Heart right ventricle (tissue), 16 donors: ENCODE data around the gene INTS11. TPM values are rescaled to one million over a fixed set of nuclear protein-coding genes. Genes with fewer than 3 reads are reported as not detected.

Source experiments
- ATAC-seq, 8 donors: fragments of 200-7000 bp; cut with Tn5 transposase; one replicate each; pipeline ENCODE4 v1.9.1; 2020; ENCODE audit warnings: mild to moderate bottlenecking in 8 of 8, moderate library complexity in 8 of 8, moderate number of reproducible peaks in 1 of 8
- DNase-seq, 2 donors: peaks; one replicate each; pipeline ENCODE4 v3.0.0-alpha.2; 2020
- H3K27ac ChIP-seq, 10 donors: fragments of 200-600 bp; sonication (generic) in 2 of 10; one replicate each; pipeline versions ENCODE4 v1.5.0 to v1.8.0; 2020 to 2022; ENCODE audit warnings: mild to moderate bottlenecking in 3 of 10
- H3K27me3 ChIP-seq, 7 donors: fragments of 200-600 bp; one replicate each; pipeline ENCODE4 v1.8.0; 2021 to 2022; ENCODE audit warnings: mild to moderate bottlenecking in 2 of 7
- H3K36me3 ChIP-seq, 9 donors: fragments of 200-600 bp; sonication (generic) in 1 of 9; one replicate each; pipeline versions ENCODE4 v1.5.0 to v1.8.0; 2020 to 2022; ENCODE audit warnings: mild to moderate bottlenecking in 2 of 9
- H3K4me1 ChIP-seq, 9 donors: fragments of 200-600 bp; sonication (generic) in 1 of 9; one replicate each; pipeline versions ENCODE4 v1.5.0 to v1.8.0; 2020 to 2022; ENCODE audit warnings: mild to moderate bottlenecking in 4 of 9
- H3K4me3 ChIP-seq, 10 donors: fragments of 200-600 bp; sonication (generic) in 2 of 10; one replicate each; pipeline versions ENCODE4 v1.5.0 to v1.8.0; 2020 to 2022; ENCODE audit warnings: mild to moderate bottlenecking in 7 of 10, moderate library complexity in 2 of 10
- H3K9me3 ChIP-seq, 11 donors: fragments of 200-600 bp in 10 of 11; sonication (generic) in 2 of 11; one replicate each; pipeline versions ENCODE4 v1.5.0 to v1.8.0; 2013 to 2022; ENCODE audit warnings: mild to moderate bottlenecking in 2 of 11, control low read depth in 1 of 11, moderate library complexity in 1 of 11
- WGBS, 2 donors: extraction: QIAGEN DNeasy Blood & Tissue Kit; methylation state at CpG; one replicate each; pipeline ENCODE4 v1.1.7; 2013; ENCODE audit warnings: inconsistent platforms in 1 of 2; 5-methylcytosine and 5-hydroxymethylcytosine counted together
- intact Hi-C, 10 donors: fragments of 100-400 bp; cut with DNase I; formaldehyde crosslinking; loops; one replicate each; pipeline versions ENCODE4 v1.11.1 to v1.14.2; 2022
- polyA plus RNA-seq, 2 donors: library from polyadenylated mRNA; stranded (reverse); fragments of 200-250 nt; gene quantifications; one replicate each; pipeline ENCODE4 v1.2.3, GENCODE V29; 2013
- total RNA-seq, 10 donors: library from RNA; stranded (reverse); fragmentation: NEBNext Ultra II Directional in 3 of 10; extraction: Animal tissue kit (Norgen Biotek cat#: 25700) in 3 of 10; gene quantifications; one replicate each; pipeline versions ENCODE4 v1.2.1 to v1.2.4, GENCODE V29; 2021 to 2023
- TF ChIP-seq, protein P1 (sequence below), 9 donors: fragments of 200-600 bp; sonication (generic) in 2 of 9; IDR thresholded peaks; one replicate each; pipeline versions ENCODE4 v1.5.0 to v1.8.0; 2021 to 2022; ENCODE audit warnings: antibody characterized with exemption in 9 of 9, mild to moderate bottlenecking in 5 of 9, moderate library complexity in 1 of 9
- donor health status: Arrhythmogenic right ventricular cardiomyopathy.
- donor health status: ischemic (EF 13 %, LVEDD 7.1; RV severe dilation, severe dysfunction).
- donor health status: healthy with polysubstance abuse.
- donor health status: DM: no; HTN: yes; CAD: no.
- donor health status: DM: no; HTN: no; CAD: no.
- donor health status: ischemic (EF 25% LVEDD 6.9; RV normal size, moderate dysfunction).
- donor health status: ischemic (EF 25% LVEDD 5.7; RV mildly dilated, moderate dysfunction).
- donor health status: healthy.
- donor health status: DM: yes; HTN: yes; CAD: no.
- donor health status: Ischemic cardiomyopathy.
- donor health status: ischemic (EF 35%, LVEDD 5.7; RV mildly dilated, moderate dysfunction).
- donor health status: nonischemic (EF 11% LVEDD 7.7; RV severe dilation, severe dysfunction).
- donor health status: DM: yes; HTN: yes; CAD: no.
- donor health status: PGD.
- donor health status: ischemic (EF 29% LVEDD 5.4; RV normal size, mild dysfunction).
- donor health status: nonischemic (EF 23%, LVEDD 6.1; RV moderate dilation, normal function).

Gene INTS11
- total and polyA plus RNA-seq, 12 donors = 44.7 to 269 (median 57.4) TPM

DNA sequence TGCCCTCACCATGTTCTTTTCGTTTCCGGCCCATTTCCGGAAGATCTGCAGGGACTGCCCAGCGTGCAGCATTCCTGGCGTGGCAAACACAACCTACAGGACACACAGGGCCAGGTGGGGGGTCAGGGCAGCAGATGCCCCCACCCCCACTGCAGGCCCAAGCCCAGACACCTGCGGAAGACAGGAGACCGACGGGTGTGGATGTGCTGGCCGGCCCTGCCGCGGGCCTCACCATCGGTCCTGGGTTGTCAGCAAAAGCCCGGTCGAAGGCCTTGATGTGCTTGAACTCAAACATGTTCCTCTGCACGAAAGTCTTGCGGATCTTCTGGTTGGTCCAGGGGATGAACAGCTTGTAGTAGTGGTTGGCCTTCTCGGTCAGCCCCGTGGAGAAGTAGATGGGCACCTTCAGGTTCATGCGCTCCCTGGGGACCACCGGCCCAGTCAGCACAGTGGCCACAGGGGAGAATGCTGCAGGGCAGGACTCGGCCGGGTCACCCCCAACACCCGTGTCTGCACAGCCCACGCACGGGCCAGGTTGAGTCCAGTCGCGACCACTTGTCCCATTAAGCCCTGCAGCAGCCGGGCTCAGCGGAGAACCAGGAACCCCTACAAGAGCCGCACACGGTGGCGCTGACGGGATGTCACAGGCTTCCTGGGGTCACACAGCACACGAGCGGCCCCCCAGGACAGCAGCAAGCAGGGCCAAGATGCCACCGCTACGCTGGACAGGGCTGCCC lies 10.8 kb downstream of the INTS11 start:
- Histone ChIP-seq H3K9me3 (no peaks in the 10 kb centered on the region), H3K4me3 (no peak overlapping the region), H3K36me3 (peaks cover 4 to 85% (median 37%) of the 10 kb centered on the region in 9 donors), H3K27me3 (no peaks in the 10 kb centered on the region), H3K4me1 (peaks cover 4 to 31% (median 23%) of the 10 kb centered on the region in 9 donors), H3K27ac (no peak overlapping the region)
- intact Hi-C loops = no loop called here
- no peak for ATAC-seq
- no peak for DNase-seq
- TF ChIP-seq, protein P1, sequence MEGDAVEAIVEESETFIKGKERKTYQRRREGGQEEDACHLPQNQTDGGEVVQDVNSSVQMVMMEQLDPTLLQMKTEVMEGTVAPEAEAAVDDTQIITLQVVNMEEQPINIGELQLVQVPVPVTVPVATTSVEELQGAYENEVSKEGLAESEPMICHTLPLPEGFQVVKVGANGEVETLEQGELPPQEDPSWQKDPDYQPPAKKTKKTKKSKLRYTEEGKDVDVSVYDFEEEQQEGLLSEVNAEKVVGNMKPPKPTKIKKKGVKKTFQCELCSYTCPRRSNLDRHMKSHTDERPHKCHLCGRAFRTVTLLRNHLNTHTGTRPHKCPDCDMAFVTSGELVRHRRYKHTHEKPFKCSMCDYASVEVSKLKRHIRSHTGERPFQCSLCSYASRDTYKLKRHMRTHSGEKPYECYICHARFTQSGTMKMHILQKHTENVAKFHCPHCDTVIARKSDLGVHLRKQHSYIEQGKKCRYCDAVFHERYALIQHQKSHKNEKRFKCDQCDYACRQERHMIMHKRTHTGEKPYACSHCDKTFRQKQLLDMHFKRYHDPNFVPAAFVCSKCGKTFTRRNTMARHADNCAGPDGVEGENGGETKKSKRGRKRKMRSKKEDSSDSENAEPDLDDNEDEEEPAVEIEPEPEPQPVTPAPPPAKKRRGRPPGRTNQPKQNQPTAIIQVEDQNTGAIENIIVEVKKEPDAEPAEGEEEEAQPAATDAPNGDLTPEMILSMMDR (IDR thresholded peaks at IDR 0.05) = no peak
- 89 to 92% methylated on average over 37 of the region's 37 CpGs for WGBS, 2 donors

DNA sequence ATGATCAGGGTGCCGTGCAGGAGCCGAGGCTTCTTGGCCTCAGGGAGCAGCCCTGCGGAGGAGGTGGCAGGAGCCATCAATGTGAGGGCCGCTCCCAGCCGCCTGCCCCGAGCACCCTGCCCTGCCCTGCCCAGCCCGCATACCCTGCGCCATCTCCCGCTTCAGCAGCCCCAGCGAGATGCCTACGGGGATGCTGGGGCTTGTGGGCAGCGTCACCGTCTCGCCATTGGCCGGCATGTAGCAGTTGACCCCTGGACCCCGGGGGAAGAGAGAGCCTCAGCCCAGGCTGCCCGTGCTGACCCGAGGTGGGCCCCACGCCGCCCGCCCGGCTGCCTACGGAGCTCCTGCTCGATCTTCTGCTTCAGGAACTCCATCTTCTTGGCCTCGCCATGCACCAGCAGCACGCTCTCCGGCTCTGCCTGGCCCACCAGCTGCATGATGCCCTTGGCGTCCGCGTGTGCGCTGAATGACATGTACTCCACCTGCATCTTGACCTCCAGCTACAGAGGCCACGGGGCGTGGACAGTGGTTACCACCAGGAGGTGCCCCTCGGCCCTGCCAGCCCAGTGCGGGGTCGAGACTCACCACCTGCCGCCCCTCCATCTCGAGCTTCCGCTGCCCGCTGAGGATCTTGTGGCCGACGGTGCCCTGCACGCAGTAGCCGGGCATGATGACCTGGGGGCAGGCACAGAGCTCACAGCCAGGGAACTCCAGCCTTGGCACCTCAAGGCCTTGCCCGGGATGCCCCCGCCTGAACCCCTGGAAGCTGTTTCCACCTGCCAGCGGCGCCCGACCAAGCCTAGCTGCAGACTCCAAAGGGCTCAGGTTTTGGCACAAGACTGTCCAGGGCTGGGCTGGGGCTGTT lies 11.8 kb downstream of the INTS11 start:
- no peaks in the 10 kb centered on the region for H3K9me3 ChIP-seq
- ATAC-seq = no peak
- WGBS, 2 donors = 93 to 95% methylated on average over 49 of the region's 49 CpGs
- H3K4me1 ChIP-seq = peaks cover 4 to 22% (median 16%) of the 10 kb centered on the region in 9 donors
- H3K27me3 ChIP-seq = no peaks in the 10 kb centered on the region
- DNase-seq = no peak
- H3K36me3 ChIP-seq = peaks cover 4 to 76% (median 37%) of the 10 kb centered on the region in 9 donors
- TF ChIP-seq, protein P1 (IDR thresholded peaks at IDR 0.05) = no peak
- no peak overlapping the region for H3K4me3 ChIP-seq
- intact Hi-C loops = no loop called here
- H3K27ac ChIP-seq = no peak overlapping the region

DNA sequence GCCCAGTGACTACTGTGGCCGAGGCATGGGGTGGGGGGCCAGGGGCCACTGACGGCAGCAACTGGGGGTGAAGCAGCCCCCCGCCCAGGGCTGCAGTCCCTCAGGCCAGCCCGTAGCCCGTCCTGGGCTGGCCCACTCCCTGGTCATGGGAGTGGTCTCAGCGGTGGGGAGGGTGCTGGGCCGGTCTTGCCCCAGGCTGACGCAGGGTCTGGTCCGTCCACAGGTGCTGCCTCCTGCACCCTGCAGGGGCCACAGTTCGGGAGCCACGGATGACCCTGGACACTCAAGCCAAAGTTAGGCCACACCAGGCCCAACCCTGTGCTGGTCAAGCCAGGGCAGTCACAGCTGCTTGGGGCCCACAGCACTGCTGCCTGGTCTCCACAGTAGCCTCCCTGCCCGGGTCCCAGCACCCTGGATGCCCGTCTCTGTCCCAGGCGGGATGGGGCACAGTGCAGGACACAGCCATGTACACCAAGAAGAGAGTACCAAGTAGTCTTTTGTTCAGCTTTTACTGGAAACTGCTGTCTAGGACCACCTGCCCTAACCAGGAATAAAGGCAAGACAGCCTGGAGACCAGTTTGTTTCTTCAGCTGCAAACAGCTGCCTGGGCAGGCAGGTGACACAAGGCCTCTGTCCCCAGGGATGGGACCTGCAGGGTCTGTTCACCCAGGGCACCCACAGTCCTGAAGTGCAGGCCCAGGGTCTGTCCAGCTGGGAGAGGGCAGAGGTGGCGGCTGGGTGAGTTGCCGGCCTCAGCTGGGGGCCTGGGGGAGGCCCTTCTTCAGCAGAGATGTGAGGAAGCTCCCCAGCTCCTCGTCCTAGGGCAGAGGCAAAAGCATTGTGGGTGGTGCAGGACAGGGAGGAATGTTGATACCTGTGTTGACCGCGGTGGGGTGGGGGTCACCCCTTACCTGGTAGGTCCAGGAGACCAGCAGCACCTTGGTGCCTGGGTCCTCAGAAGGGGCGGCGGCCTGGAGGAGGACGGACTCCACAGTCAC lies 13.1 kb downstream of the INTS11 start:
- Histone ChIP-seq H3K4me1 (peaks cover 9 to 26% (median 24%) of the 10 kb centered on the region in 9 donors), H3K9me3 (no peaks in the 10 kb centered on the region), H3K27ac (no peak overlapping the region), H3K27me3 (no peaks in the 10 kb centered on the region), H3K36me3 (peaks cover 4 to 63% (median 37%) of the 10 kb centered on the region in 9 donors), H3K4me3 (no peak overlapping the region)
- DNase-seq (no peak), ATAC-seq (no peak)
- intact Hi-C loops = no loop called here
- TF ChIP-seq, protein P1 (IDR thresholded peaks at IDR 0.05) = no peak
- WGBS, 2 donors = 91 to 93% methylated on average over 22 of the region's 22 CpGs
